Endothelial cell of umbilical vein (primary cell): Measurements from ENCODE around the gene KLF3. TPM values are rescaled to one million over a fixed set of nuclear protein-coding genes. Genes with fewer than 3 reads are reported as not detected.

ENCODE experiments used
- BruUV-seq: library from RNA; stranded (reverse); fragments of 400-500 nt; replicated peaks from 2 replicates; lab custom pipeline; 2021; lab: Mats Ljungman, UMichigan
- CTCF ChIA-PET: fragments of 300-600, 350-600 bp; sonication (Branson Sonifier 250); formaldehyde crosslinking; loops from one replicate; lab custom pipeline; 2021; ENCODE audit warnings: antibody characterized with exemption, inconsistent platforms; lab: Charles Lee
- POLR2A ChIA-PET: fragments of 300-600, 350-600 bp; sonication (Branson Sonifier 250); formaldehyde crosslinking; loops from one replicate; lab custom pipeline; 2021; ENCODE audit warnings: antibody characterized with exemption, inconsistent platforms; lab: Charles Lee
- DNase-seq: peaks from one replicate; pipeline ENCODE4 v3.0.0-alpha.2; 2011; ENCODE audit warnings: low read depth, low spot score
- FAIRE-seq: peaks from 2 replicates; lab custom pipeline; 2011; peaks lifted over from hg19 to GRCh38; lab: Jason Lieb, UNC
- H2AFZ ChIP-seq: 2 replicates; pipeline ENCODE4 v1.6.0; 2012; ENCODE audit warnings: low read depth, low read length, control low read depth, inconsistent platforms
- H3K27ac ChIP-seq: 2 replicates; pipeline ENCODE4 v1.5.1; 2011; ENCODE audit warnings: low read depth, mild to moderate bottlenecking, control low read depth, low read length, moderate library complexity; ENCODE audit not compliant: insufficient read depth
- H3K27me3 ChIP-seq, 2 experiments: 2 replicates each; pipeline versions ENCODE4 v1.6.0 to v1.6.1; 2011; ENCODE audit warnings: low read length in 2 of 2, mixed read lengths in 1 of 2; ENCODE audit not compliant: control insufficient read depth in 2 of 2, insufficient read depth in 2 of 2
- H3K36me3 ChIP-seq, 2 experiments: 2 replicates in 1 of 2; 3 replicates in 1 of 2; pipeline ENCODE4 v1.5.1; 2011; ENCODE audit warnings: low read length in 2 of 2, mild to moderate bottlenecking in 1 of 2, moderate library complexity in 1 of 2; ENCODE audit not compliant: control insufficient read depth in 2 of 2, insufficient read depth in 2 of 2; ENCODE audit errors: extremely low read depth in 1 of 2
- H3K4me1 ChIP-seq: 3 replicates; pipeline ENCODE4 v1.5.1; 2011; ENCODE audit warnings: mild to moderate bottlenecking, low read length; ENCODE audit not compliant: control insufficient read depth, insufficient read depth; ENCODE audit errors: extremely low read depth
- H3K4me2 ChIP-seq: 2 replicates; pipeline ENCODE4 v1.6.1; 2011; ENCODE audit warnings: low read length, control low read depth, mixed read lengths; ENCODE audit not compliant: insufficient read depth
- H3K4me3 ChIP-seq, 3 experiments: fragments of 200-600 bp in 1 of 3; sonication (generic), shearing (Covaris generic) in 1 of 3; replicated peaks in 1 of 3; 2 replicates each; pipeline ENCODE4 v1.5.1; 2011 to 2016; ENCODE audit warnings: control low read depth in 3 of 3, low read length in 3 of 3, mild to moderate bottlenecking in 2 of 3, inconsistent platforms in 1 of 3, low read depth in 1 of 3, moderate library complexity in 1 of 3; ENCODE audit not compliant: insufficient read depth in 1 of 3
- H3K79me2 ChIP-seq: 2 replicates; pipeline ENCODE4 v1.6.0; 2012; ENCODE audit warnings: low read length, inconsistent platforms; ENCODE audit not compliant: control insufficient read depth, insufficient read depth
- H3K9ac ChIP-seq: replicated peaks from 2 replicates; pipeline ENCODE3; 2011; ENCODE audit warnings: low read length, control low read depth; ENCODE audit not compliant: insufficient read depth; ENCODE audit errors: extremely low read depth
- H3K9me1 ChIP-seq: replicated peaks from 3 replicates; pipeline ENCODE4 v1.6.0; 2011; ENCODE audit warnings: mild to moderate bottlenecking, low read length; ENCODE audit not compliant: control insufficient read depth, insufficient read depth; ENCODE audit errors: extremely low read depth
- H3K9me3 ChIP-seq: replicated peaks from 2 replicates; pipeline ENCODE4 v1.5.1; 2012; ENCODE audit warnings: low read length, inconsistent platforms; ENCODE audit not compliant: control insufficient read depth, insufficient read depth
- H4K20me1 ChIP-seq: replicated peaks from 2 replicates; pipeline ENCODE3; 2011; ENCODE audit warnings: mild to moderate bottlenecking, low read length; ENCODE audit not compliant: control insufficient read depth, insufficient read depth; ENCODE audit errors: extremely low read depth
- CTCF ChIP-seq, 2 donors: IDR thresholded peaks; 1 replicate in 1 of 2; 2 replicates in 1 of 2; pipeline ENCODE4 v1.5.1; 2011; ENCODE audit warnings: low read length in 2 of 2, mild to moderate bottlenecking in 2 of 2, moderate library complexity in 2 of 2, control low read depth in 1 of 2, inconsistent platforms in 1 of 2, low read depth in 1 of 2; ENCODE audit not compliant: insufficient read depth in 1 of 2; ENCODE audit errors: extremely low read depth in 1 of 2
- EZH2 ChIP-seq: IDR thresholded peaks from 2 replicates; pipeline ENCODE4 v1.6.1; 2012; ENCODE audit warnings: borderline replicate concordance, low read depth, mild to moderate bottlenecking, moderate library complexity, low read length, inconsistent platforms; ENCODE audit not compliant: severe bottlenecking
- FOS ChIP-seq: IDR thresholded peaks from 2 replicates; pipeline ENCODE4 v1.6.1; 2011; ENCODE audit warnings: mild to moderate bottlenecking, low read length, moderate library complexity, borderline replicate concordance; ENCODE audit not compliant: insufficient read depth
- GATA2 ChIP-seq: IDR thresholded peaks from 2 replicates; pipeline ENCODE4 v1.7.0; 2011; ENCODE audit warnings: low read depth, mild to moderate bottlenecking, moderate library complexity, mixed read lengths, low read length; ENCODE audit not compliant: insufficient read length, insufficient read depth
- JUN ChIP-seq: IDR thresholded peaks from 2 replicates; pipeline ENCODE4 v1.6.1; 2011; ENCODE audit warnings: borderline replicate concordance, low read depth; ENCODE audit not compliant: insufficient read length, insufficient read depth
- MAX ChIP-seq: IDR thresholded peaks from 2 replicates; pipeline ENCODE4 v1.6.1; 2011; ENCODE audit not compliant: insufficient read depth, insufficient read length
- MYC ChIP-seq: IDR thresholded peaks from one replicate; pipeline ENCODE4 v1.6.1; 2011; ENCODE audit warnings: mild to moderate bottlenecking, low read depth, low read length
- POLR2A ChIP-seq: IDR thresholded peaks from 2 replicates; pipeline ENCODE4 v1.6.1; 2012; ENCODE audit warnings: low read depth, mild to moderate bottlenecking, control low read depth, low read length
- POLR2AphosphoS5 ChIP-seq: IDR thresholded peaks from 2 replicates; pipeline ENCODE4 v1.6.1; 2012; ENCODE audit warnings: low read depth, mild to moderate bottlenecking, control low read depth, low read length, moderate library complexity; ENCODE audit not compliant: insufficient read depth
- dilution Hi-C: fragments of 300-500 bp; cut with MboI; formaldehyde crosslinking; loops from one replicate; pipeline ENCODE4 v1.15.0; 2019; ENCODE audit warnings: low sequenced_read_pairs; ENCODE audit not compliant: extremely low pct_ligation_motif_present
- intact Hi-C: fragments of 100-400 bp; cut with micrococcal nuclease; formaldehyde crosslinking; loops from one replicate; pipeline ENCODE4 v1.10.0; 2022
- polyA plus RNA-seq, 4 experiments: library from polyadenylated mRNA; depleted of rRNA in 3 of 4; stranded (reverse) in 3 of 4; unstranded in 1 of 4; fragments of >200 nt; gene quantifications; 2 replicates each; pipeline versions ENCODE4 v1.2.1 to v1.2.3, GENCODE V29; 2011 to 2012; ENCODE audit warnings: missing spikeins in 1 of 4
- total RNA-seq: library from RNA; stranded (reverse); gene quantifications from 2 replicates; pipeline ENCODE4 v1.2.3, GENCODE V29; 2021

The KLF3 gene
- total and polyA plus RNA-seq, 2 donors (not counting 3 experiments of a cell fraction or from before 2014, with no cell fraction given): 27.7 to 50.5 TPM

- no peak for FAIRE-seq
These were observed 75.2 kb downstream of the KLF3 start for GRCh38 chr4:38738940-38739803.

More at GRCh38 chr4:38738940-38739803, 75.2 kb downstream of the KLF3 start:
- Histone ChIP-seq H2AFZ (no peak overlapping the region), H3K9ac (no peak overlapping the region), H3K79me2 (no peaks in the 10 kb centered on the region), H3K9me3 (no peaks in the 10 kb centered on the region), H3K4me3 (no peak overlapping the region), H3K27me3 (peaks cover 0 to 8% of the 10 kb centered on the region in 2 experiments), H4K20me1 (no peaks in the 10 kb centered on the region), H3K36me3 (no peaks in the 10 kb centered on the region), H3K9me1 (no peaks in the 10 kb centered on the region), H3K27ac (no peak overlapping the region), H3K4me1 (no peaks in the 10 kb centered on the region), H3K4me2 (no peak overlapping the region)
- no TSS peak for BruUV-seq
- no peak for DNase-seq
- TF ChIP-seq CTCF (IDR thresholded peaks at IDR 0.05; ENCODE audit: extremely low read depth in 1 of 2, insufficient read depth in 1 of 2, low read depth in 1 of 2, low read length in 2 of 2): no peak
- TF ChIP-seq EZH2: no peak
- TF ChIP-seq FOS: no peak
- no peak for TF ChIP-seq MYC
- no peak for TF ChIP-seq POLR2A
- no peak for TF ChIP-seq MAX
- no peak for TF ChIP-seq POLR2AphosphoS5
- TF ChIP-seq JUN: no peak
- TF ChIP-seq GATA2: no peak
- ChIA-PET CTCF (interaction anchor here (1.6 kb wide), 1 partner anchor 20 kb away, joined by 4 read pairs; no protein-coding TSS in a partner anchor), POLR2A (no interaction called here)
- intact Hi-C loops: loop anchor here (10.0 kb wide), 1 partner anchor 234 kb away; no protein-coding TSS in a partner anchor
- dilution Hi-C loops: no loop called here
